Esophagus squamous epithelium (tissue), 5 donors: ENCODE measurements around the gene STK38. TPM values are rescaled to one million over a fixed set of nuclear protein-coding genes. Genes with fewer than 3 reads are reported as not detected.

Experiments used
- DNase-seq: peaks from one replicate; lab custom pipeline; 2025; lab: John Stamatoyannopoulos, UW
- H3K27ac ChIP-seq, 4 donors: fragments of 200-600 bp; sonication (generic); one replicate each; pipeline ENCODE4 v1.5.1; 2016 to 2019; ENCODE audit warnings: mild to moderate bottlenecking in 1 of 4
- H3K27me3 ChIP-seq, 4 donors: fragments of 200-600 bp; sonication (generic); 1 replicate in 3 of 4; 2 replicates in 1 of 4; pipeline versions ENCODE4 v1.5.1 to v1.6.0; 2017 to 2021; ENCODE audit warnings: antibody characterized with exemption in 1 of 4
- H3K36me3 ChIP-seq, 3 donors: fragments of 200-600 bp; sonication (generic); one replicate each; pipeline ENCODE4 v1.5.1; 2016 to 2019
- H3K4me1 ChIP-seq, 3 donors: fragments of 200-600 bp; sonication (generic); one replicate each; pipeline ENCODE4 v1.5.1; 2017 to 2019
- H3K4me3 ChIP-seq, 4 donors: fragments of 200-600 bp; sonication (generic); 1 replicate in 3 of 4; 2 replicates in 1 of 4; pipeline ENCODE4 v1.5.1; 2016 to 2019; ENCODE audit warnings: mild to moderate bottlenecking in 2 of 4, moderate library complexity in 1 of 4
- H3K9me3 ChIP-seq, 3 donors: fragments of 200-600 bp; sonication (generic); one replicate each; pipeline ENCODE4 v1.5.1; 2016 to 2019
- CTCF ChIP-seq, 6 experiments: fragments of 450-650 bp in 4 of 6; fragments of 200-600 bp in 2 of 6; sonication (generic) in 2 of 6; IDR thresholded peaks; one replicate each; pipeline ENCODE4 v1.5.1; 2016 to 2019; ENCODE audit warnings: antibody characterized with exemption in 6 of 6, mild to moderate bottlenecking in 4 of 6, moderate library complexity in 4 of 6
- POLR2A ChIP-seq, 4 donors: fragments of 450-650 bp; IDR thresholded peaks; one replicate each; pipeline ENCODE4 v1.6.1; 2017; ENCODE audit warnings: antibody characterized with exemption in 4 of 4, mild to moderate bottlenecking in 4 of 4, moderate library complexity in 3 of 4
- WGBS, 2 donors: methylation state at CpG; one replicate each; pipeline ENCODE4 v1.1.5; 2018; 5-methylcytosine and 5-hydroxymethylcytosine counted together
- intact Hi-C: fragments of 100-400 bp; cut with DNase I; formaldehyde crosslinking; loops from one replicate; pipeline ENCODE4 v1.15.0; 2022
- small RNA-seq, 4 donors: library from RNA; depleted of rRNA; stranded (forward); fragments of <200 nt; gene quantifications; one replicate each; pipeline ENCODE3, GENCODE V24; 2016
- total RNA-seq, 4 donors: library from RNA; depleted of rRNA; stranded (reverse); fragments of >200 nt; gene quantifications; one replicate each; pipeline ENCODE4 v1.1.0, GENCODE V29; 2016
- donor health status: DM: yes; HTN: yes; CAD: no.

STK38 gene
- total RNA-seq, 4 donors from 2014 or later = 26.5 to 33.6 (median 30.3) TPM

DNA sequence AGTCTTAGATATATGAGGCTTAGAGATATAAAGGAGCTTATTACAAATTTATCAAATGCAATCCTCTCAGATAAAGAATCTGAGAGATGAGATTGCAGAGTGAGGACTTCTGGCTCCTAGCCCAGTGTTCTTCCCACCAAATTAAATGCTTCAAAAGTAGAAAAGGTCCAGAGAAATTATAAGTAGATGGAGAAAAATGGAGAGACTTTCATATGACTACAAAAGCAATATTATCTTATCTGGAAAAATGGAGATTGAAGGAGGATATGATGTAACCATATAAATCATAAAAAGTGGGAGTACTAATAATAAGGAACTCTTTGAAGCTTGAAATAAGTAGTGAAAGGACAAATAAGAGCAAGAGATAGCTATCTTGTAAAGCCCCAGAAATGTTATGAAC lies 101.7 kb downstream of the STK38 start:
- TF ChIP-seq CTCF (IDR thresholded peaks at IDR 0.05) (no peak), POLR2A (IDR thresholded peaks at IDR 0.05) (no peak)
- intact Hi-C loops = loop anchor here (10.0 kb wide), 1 partner anchor 159 kb away; no protein-coding TSS in a partner anchor
- peak overlapping the region in 2 of 4 donors; percentile 97 to 98 for H3K27ac ChIP-seq
- no peaks in the 10 kb centered on the region for H3K27me3 ChIP-seq
- peaks cover 15 to 66% (median 28%) of the 10 kb centered on the region in 3 donors for H3K4me1 ChIP-seq
- H3K9me3 ChIP-seq = peaks cover 0 to 6% (median 0%) of the 10 kb centered on the region in 3 donors
- no peak overlapping the region for H3K4me3 ChIP-seq
- no peak for DNase-seq
- peaks cover 0 to 18% (median 0%) of the 10 kb centered on the region in 3 donors for H3K36me3 ChIP-seq

GRCh38 chr6:36444470-36444869 lies 102.8 kb downstream of the STK38 start:
- H3K4me3 ChIP-seq = peak overlapping the region in 3 of 4 donors; percentile 80 to 90 (median 89)
- H3K27me3 ChIP-seq = no peaks in the 10 kb centered on the region
- H3K9me3 ChIP-seq = peaks cover 0 to 6% (median 0%) of the 10 kb centered on the region in 3 donors
- WGBS, 2 donors = 33 to 34% methylated on average over 3 of the region's 3 CpGs
- peak overlapping the region; percentile 97 to 99 (median 98) for H3K27ac ChIP-seq
- no peak for DNase-seq
- H3K4me1 ChIP-seq = peaks cover 15 to 61% (median 28%) of the 10 kb centered on the region in 3 donors
- TF ChIP-seq CTCF (IDR thresholded peaks at IDR 0.05) (no peak), POLR2A (IDR thresholded peaks at IDR 0.05) (no peak)
- H3K36me3 ChIP-seq = peaks cover 0 to 14% (median 0%) of the 10 kb centered on the region in 3 donors
- intact Hi-C loops = loop anchor here (10.0 kb wide), 1 partner anchor 160 kb away; no protein-coding TSS in a partner anchor

Small RNA genes lying within 50 kb of the gene (small RNA-seq; reads per million reads assigned to genes)
- gene RN7SL502P = 0 reads per million in 4 donors

Other genes starting within 250 kb of the STK38 start
- gene BNIP5, start 210.6 kb downstream of the STK38 start, total RNA-seq = not detected
- gene ETV7, start 159.8 kb downstream of the STK38 start, total RNA-seq = 1 to 10 TPM; 1.3 to 7.3 (median 2.3) TPM
- not detected for gene PXT1, start 104.6 kb downstream of the STK38 start, total RNA-seq
- 10 to 100 TPM; 35.9 to 47.5 (median 41.0) TPM for gene KCTD20, start 104.5 kb downstream of the STK38 start, total RNA-seq
- gene SRSF3, start 46.9 kb upstream of the STK38 start, total RNA-seq = 100 to 1,000 TPM; 111 to 213 (median 185) TPM
- 100 to 1,000 TPM in 2 of 4 donors, 10 to 100 TPM in 2; 86.8 to 209 (median 131) TPM for gene CDKN1A, start 131.2 kb upstream of the STK38 start, total RNA-seq
- under 1 TPM in 3 of 4 donors, not detected in 1; 0.11 to 0.76 (median 0.18) TPM for gene RAB44, start 150.3 kb upstream of the STK38 start, total RNA-seq